ENCODE measurements around the gene SFXN3.

Gene SFXN3

DNA sequence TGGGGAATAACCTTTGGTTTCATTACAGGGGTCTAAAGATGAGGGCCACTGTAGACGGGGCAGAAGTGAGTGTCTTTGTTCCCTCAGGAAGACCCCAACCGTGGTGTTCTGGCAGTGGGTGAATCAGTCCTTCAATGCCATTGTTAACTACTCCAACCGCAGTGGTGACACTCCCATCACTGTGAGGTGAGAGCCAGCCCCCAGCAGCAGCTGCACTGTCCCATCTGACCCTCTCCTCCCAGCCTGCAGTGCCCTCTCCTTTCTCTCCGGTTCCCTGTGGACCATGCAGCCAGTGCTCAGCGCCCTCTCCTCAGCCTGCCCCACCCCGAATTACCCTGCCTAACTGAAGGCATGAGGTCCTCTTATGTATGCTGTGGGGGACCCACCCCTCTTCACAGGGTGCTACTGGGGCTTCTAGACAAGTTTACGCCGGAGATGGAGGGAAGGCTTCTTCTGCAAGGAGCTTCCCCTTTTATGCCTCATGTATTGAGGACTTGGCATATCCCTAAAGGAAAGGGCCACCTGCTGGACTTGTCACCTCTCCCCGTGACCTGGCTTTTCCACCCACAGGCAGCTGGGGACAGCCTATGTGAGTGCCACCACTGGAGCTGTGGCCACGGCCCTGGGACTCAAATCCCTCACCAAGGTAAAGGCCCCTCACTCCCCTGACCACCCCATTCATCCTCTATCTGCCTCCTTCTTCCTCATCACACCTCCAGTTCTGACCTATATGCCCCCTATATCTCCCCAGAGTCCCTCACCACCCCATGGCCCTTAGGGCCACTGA is 5.1 kb downstream of the SFXN3 start:
- DNase-seq (ENCODE audit: low read depth, low spot score) = no peak

DNA sequence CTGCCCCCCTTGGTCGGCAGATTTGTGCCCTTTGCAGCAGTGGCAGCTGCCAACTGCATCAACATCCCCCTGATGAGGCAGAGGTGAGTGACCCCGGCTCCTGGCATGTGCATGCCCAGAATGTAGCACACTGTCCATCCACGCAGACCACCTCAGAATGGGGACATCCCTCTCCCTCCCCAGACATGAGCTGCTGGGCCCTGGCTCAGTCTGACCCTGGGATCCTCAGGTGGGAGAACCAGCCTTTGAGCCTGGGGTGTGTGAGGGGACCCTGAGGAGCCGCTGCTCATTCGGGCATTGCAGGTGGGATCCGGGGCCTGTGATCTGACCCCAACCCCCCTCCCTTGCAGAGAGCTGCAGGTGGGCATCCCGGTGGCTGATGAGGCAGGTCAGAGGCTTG is 5.7 kb downstream of the SFXN3 start:
- DNase-seq (ENCODE audit: low read depth, low spot score) = no peak

- no peak for DNase-seq (ENCODE audit: low read depth, low spot score)
Observed at GRCh38 chr10:101038484-101038883, 7.5 kb downstream of the SFXN3 start.

DNA sequence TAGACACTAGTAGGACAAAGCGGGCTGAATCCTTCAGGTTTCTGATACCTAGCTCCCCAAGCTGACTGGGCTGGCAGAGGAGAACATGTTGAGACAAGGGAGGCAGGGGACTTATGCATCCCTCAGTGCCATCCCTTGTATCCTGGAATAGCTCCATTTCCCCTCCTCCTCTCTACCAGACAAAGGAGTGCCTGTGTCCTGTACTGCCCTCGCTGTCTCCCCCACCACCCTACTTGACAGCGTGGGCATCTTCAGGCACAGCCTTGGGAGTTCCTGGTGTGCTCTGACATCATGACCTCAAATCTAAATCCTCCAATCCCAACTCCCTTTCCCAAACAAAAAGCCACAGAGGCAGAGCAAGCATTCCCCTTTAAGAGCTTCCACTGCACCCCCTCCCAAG is 9.0 kb downstream of the SFXN3 start:
- DNase-seq (ENCODE audit: low read depth, low spot score) = no peak

DNA sequence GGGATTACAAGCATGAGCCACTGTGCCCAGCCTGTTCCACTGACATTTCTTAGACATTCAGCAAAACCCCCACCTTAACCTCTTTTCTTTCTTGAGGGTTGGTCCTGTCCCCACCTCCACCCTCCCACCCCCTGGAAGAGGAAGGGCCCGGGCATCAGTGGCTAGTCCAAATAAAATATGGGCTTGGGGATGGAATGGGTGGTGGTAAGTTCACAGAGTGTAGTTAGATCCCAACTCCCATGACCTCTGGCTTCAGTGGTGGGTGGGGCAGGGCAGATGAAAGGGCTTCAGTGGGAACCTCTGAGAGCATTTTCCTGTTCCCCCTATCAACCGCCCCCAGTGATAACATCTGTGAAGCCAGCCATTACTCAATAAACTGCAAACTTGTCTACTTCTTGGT is 9.8 kb downstream of the SFXN3 start:
- no peak for DNase-seq (ENCODE audit: low read depth, low spot score)

DNA sequence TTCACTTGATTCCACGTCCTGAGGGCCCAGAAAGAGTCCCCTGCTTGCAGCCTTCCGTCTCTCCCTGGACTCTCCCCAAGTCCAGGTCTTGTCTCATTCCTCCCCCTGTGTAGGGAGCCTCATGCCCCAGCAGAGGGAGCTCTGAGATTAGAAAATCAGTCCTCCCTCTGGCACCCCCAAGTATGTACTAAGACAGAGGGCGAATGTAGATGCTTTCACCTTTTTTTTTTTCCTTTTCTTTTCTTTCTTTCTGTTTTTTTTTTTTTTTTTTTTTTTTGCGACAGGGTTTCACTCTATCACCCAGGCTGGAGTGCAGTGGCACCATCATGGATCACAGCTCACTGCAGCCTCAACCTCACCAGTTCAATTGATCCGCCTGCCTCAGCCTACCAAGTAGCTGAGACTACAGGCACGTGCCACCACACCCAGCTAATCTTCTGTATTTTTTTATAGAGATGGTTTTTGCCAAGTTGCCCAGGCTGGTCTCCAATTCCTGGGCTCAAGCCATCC is 10.3 kb downstream of the SFXN3 start:
- peak; percentile 41 for DNase-seq (ENCODE audit: low read depth, low spot score)

GRCh38 chr10:101042118-101042517 is 11.1 kb downstream of the SFXN3 start:
- DNase-seq (ENCODE audit: low read depth, low spot score) = no peak

- peak; percentile 71 for DNase-seq (ENCODE audit: low read depth, low spot score)
Observed at GRCh38 chr10:101042667-101043362, 11.8 kb downstream of the SFXN3 start.

DNA sequence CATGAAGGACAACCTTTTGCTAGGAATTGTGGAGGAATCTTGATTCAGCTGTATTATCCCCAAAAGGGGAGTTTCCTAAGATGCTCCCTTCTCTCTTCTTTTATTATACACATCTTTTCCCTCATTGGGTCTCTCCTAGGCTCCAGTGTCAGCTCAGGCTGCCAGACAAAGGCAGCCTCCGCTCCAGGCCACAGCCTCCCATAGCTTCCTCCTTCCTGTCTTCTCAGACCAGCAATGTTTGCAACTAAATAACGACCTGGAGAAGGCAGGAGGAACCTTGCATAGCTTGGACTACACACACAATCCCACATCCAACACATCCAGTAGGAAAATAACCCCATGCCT is 12.3 kb downstream of the SFXN3 start:
- DNase-seq (ENCODE audit: low read depth, low spot score) = no peak

GRCh38 chr10:101044117-101044516 is 13.1 kb downstream of the SFXN3 start:
- DNase-seq (ENCODE audit: low read depth, low spot score) = no peak

DNA sequence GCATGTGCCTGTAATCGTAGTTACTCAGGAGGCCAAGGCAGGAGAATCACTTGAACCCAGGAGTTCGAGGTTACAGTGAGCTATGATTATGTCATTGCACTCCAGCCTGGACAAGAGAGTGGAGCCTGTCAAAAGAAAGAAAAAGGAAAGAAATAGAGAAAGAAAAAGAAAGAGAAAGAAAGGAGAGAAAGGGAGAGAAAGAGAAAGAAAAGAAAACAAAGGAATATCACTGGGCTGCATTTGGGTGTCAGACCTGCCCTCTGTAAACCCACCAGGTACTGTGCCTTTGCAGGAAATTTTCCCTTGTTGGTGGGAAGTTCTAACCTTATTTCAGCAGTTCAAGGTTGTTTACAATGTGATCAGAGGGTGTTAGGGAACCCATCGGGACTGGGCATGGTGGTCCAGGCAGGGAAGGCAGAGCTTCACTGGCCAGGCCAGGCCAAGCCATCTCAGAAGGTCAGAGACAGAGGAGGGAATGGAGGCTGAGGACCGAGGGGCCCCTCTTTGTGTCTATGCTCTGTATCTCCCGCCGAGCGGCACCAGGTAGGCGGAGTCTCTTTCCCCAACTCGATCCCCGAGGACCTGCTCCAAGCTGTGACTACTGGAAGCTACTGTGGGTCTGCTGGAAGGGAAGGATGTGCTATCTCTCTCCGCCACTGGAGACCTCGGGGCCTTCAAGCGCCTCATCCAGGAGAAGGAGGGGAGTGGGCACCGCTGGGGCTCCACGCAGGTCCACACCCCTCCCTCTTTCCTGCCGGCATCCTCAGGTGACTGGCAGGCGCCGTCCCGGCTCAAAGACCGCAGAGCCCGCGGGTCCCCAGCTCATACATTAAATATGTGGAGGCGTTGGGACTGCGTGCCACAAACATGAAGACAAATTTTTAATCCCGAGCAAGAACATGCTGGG is 15.6 kb downstream of the SFXN3 start:
- DNase-seq (ENCODE audit: low read depth, low spot score) = no peak

GRCh38 chr10:101047268-101047667 is 16.2 kb downstream of the SFXN3 start:
- no peak for DNase-seq (ENCODE audit: low read depth, low spot score)

GRCh38 chr10:101047961-101048892 is 17.2 kb downstream of the SFXN3 start:
- no peak for DNase-seq (ENCODE audit: low read depth, low spot score)

GRCh38 chr10:101050208-101051069 is 19.4 kb downstream of the SFXN3 start:
- peak; percentile 51 for DNase-seq (ENCODE audit: low read depth, low spot score)

GRCh38 chr10:101052285-101052684 is 21.3 kb downstream of the SFXN3 start:
- no peak for DNase-seq (ENCODE audit: low read depth, low spot score)

DNA sequence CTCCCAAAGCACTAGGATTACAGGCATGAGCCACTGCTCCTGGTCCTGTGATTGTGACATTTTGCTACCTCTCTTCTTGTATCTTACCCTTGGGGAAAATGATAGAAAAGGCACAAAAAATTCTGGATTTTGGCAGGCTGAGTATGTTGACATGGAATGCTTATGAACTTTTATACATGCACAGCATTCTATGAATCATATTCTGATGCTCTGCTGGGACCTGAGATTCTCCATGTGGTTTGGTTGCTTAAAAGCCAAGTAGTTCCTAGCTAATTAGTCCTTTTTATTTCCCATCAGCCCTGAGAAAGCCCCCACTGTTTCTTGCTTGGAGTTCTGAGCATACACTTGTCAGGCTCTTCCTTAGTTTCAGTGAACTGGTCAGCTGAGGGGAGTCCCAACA is 22.5 kb downstream of the SFXN3 start:
- DNase-seq (ENCODE audit: low read depth, low spot score) = no peak

DNA sequence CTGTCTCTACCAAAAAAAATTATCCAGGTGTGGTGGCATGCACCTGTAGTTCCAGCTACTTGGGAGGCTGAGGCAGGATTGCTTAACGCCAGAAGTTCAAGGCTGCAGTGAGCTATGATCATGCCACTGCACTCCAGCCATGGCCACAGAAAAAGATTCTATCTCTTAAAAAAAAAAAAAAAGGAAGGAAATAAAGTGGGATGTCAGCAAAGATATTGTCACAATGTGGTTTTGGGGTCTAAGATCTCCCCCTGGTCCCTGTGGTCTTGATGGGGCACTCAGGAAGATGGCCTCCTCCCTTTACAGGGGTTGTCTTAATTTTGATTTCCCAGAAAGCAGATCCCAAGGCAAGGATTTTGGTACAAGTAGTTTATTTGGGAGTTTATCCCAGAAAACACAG is 23.3 kb downstream of the SFXN3 start:
- DNase-seq (ENCODE audit: low read depth, low spot score) = no peak

- DNase-seq (ENCODE audit: low read depth, low spot score) = no peak
Observed at GRCh38 chr10:101054876-101055275, 23.8 kb downstream of the SFXN3 start.

DNA sequence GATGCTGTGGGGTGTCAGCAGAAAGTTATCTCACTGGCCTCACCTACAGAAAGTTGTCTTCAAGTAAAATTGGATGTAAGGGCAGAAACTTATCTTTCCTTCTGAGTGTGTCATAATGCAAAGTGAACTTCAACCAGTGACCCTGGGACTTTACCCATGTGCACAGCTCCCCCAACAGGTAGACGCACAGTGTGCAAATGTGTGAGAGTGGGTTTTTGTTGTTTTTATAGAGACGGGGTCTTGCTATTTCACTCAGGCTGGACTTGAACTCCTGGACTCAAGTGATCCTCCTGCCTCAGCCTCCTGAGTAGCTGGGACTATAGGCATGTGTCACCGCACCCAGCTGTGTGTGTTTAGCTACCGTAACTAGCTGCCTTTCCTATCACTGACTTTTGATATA is 24.4 kb downstream of the SFXN3 start:
- DNase-seq (ENCODE audit: low read depth, low spot score) = no peak
